Activated naive CD8-positive, alpha-beta T cell treated with anti-CD3 and anti-CD28 coated beads, Interleukin-2, amount 50 U/mL, for 24 hours (primary cell): ENCODE results near the gene MLLT3.

Experiments
- ATAC-seq: fragments of 150-1000 bp; cut with Tn5 transposase; one replicate; pipeline ENCODE4 v1.10.0; 2021
- DNase-seq: peaks from one replicate; pipeline ENCODE4 v3.0.0; 2021
- H3K27ac Mint-ChIP-seq: one replicate; pipeline ENCODE4 v1.8.0; 2021; ENCODE audit warnings: mild to moderate bottlenecking, mixed read lengths
- H3K27me3 Mint-ChIP-seq: one replicate; pipeline ENCODE4 v1.8.0; 2021; ENCODE audit warnings: mixed read lengths
- H3K36me3 Mint-ChIP-seq: one replicate; pipeline ENCODE4 v1.8.0; 2021; ENCODE audit warnings: low read depth, mixed read lengths
- H3K4me1 Mint-ChIP-seq: one replicate; pipeline ENCODE4 v1.8.0; 2021; ENCODE audit warnings: mixed read lengths
- H3K4me3 Mint-ChIP-seq: one replicate; pipeline ENCODE4 v1.8.0; 2021; ENCODE audit warnings: mild to moderate bottlenecking, moderate library complexity, mixed read lengths
- H3K9me3 Mint-ChIP-seq: one replicate; pipeline ENCODE4 v1.8.0; 2021; ENCODE audit warnings: mixed read lengths

Gene MLLT3

GRCh38 chr9:20335668-20336332, 286.5 kb downstream of the MLLT3 start:
- ATAC-seq (peak; percentile 67), DNase-seq (no peak)
- Mint-ChIP-seq H3K9me3 (peaks cover 14% of the 10 kb centered on the region), H3K36me3 (no peaks in the 10 kb centered on the region), H3K4me3 (no peak overlapping the region), H3K4me1 (peaks cover 38% of the 10 kb centered on the region), H3K27ac (no peak overlapping the region), H3K27me3 (no peaks in the 10 kb centered on the region)

DNA sequence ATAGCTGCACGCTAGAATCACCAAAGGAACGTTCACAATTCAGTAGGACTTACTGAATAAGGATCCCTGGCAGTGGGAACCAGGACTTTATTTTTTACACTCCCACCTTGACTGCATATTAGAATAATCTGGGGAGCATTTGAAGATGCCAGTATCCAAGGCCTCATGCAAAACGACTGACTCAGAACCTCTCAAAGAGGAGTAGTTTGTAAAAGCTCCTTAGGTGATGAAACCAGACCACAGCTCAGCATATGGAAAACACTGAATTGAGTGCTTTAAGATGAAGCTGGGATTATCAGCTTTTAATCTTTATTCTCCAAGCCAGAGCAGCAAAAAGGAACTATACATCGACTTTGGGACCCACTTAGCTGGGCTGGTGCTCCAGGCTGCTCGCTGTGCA, 288.3 kb downstream of the MLLT3 start:
- Mint-ChIP-seq H3K27me3 (no peaks in the 10 kb centered on the region), H3K27ac (no peak overlapping the region), H3K36me3 (no peaks in the 10 kb centered on the region), H3K4me1 (peaks cover 29% of the 10 kb centered on the region), H3K4me3 (no peak overlapping the region), H3K9me3 (peaks cover 14% of the 10 kb centered on the region)
- DNase-seq (no peak), ATAC-seq (no peak)

DNA sequence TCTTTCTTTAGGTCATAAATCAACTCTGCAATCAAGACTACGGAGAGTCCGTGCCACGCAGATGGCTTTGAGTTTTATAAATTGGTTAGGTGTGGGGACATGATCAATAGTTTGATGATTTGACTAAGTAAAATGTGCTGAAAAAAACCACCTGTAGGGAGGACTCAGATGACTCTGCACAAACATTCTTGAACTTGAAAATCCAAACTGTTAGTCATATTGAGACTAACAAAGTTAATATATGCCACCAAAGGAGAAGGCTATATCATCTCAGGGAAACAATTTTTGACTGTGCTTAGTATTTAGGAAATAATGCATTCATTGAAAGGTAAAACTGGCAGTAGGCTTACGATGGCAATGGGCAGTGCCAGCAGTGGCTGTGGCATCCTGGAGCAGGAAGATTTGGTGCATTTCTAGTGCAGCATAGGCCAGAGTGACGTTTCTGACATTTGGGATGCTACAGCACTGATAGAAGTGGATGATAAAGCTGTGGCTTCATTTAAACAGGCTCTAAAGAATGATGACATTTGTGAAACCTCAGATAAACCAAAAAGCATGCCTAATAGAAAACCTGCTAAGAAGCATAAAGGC, 291.1 kb downstream of the MLLT3 start:
- Mint-ChIP-seq H3K27ac (no peak overlapping the region), H3K4me3 (no peak overlapping the region), H3K4me1 (peaks cover 28% of the 10 kb centered on the region), H3K27me3 (no peaks in the 10 kb centered on the region), H3K36me3 (no peaks in the 10 kb centered on the region), H3K9me3 (peaks cover 9% of the 10 kb centered on the region)
- DNase-seq: no peak
- ATAC-seq: peak; percentile 63

GRCh38 chr9:20330688-20331087, 291.6 kb downstream of the MLLT3 start:
- Mint-ChIP-seq H3K36me3 (no peaks in the 10 kb centered on the region), H3K4me3 (no peak overlapping the region), H3K27me3 (no peaks in the 10 kb centered on the region), H3K9me3 (peaks cover 9% of the 10 kb centered on the region), H3K27ac (no peak overlapping the region), H3K4me1 (peaks cover 23% of the 10 kb centered on the region)
- ATAC-seq: no peak
- no peak for DNase-seq

DNA sequence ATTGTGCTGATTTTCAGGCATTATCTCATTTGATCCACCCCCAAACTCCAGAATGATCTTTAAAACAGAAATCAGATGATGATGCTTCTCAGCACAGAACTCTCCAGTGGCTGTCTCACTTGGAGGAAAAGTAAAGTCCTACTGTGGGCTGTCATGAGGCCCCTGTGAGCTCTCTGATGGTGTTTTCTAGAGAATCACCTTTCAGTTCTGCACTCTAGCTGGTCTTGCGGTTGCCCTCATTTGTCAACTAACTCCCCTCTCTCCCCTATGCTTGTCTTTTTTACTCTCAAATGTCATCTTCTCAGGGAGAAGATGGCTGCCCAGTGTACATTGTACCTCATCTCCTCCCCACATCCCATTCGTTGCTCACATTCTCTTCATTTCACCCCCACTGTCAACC, 295.8 kb downstream of the MLLT3 start:
- peaks cover 38% of the 10 kb centered on the region for H3K4me1 Mint-ChIP-seq

DNA sequence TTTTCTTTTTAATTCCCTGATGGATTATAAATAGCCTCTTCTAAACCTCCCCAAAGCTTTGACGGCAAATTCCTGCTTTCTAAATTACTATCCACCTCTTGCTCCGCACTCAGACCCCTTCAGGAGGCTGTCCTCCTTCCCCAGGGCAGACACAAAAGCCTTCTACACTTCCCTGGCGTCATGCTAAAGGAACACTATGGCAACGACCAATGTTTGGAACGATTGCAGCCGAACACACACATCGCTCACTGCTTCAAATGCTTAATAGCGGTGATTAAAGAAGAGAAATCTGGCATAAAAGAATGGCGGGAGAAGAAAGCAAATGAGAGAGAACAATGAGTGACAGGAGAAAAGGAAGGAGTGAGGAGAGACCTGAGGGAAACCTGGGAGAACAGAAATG, 297.3 kb downstream of the MLLT3 start:
- Mint-ChIP-seq H3K9me3 (no peaks in the 10 kb centered on the region), H3K27ac (no peak overlapping the region), H3K4me3 (no peak overlapping the region), H3K4me1 (peaks cover 45% of the 10 kb centered on the region), H3K27me3 (no peaks in the 10 kb centered on the region), H3K36me3 (no peaks in the 10 kb centered on the region)
- ATAC-seq: no peak
- no peak for DNase-seq

More for the DNA sequence above, 295.8 kb downstream of the MLLT3 start:
- ATAC-seq (no peak), DNase-seq (no peak)
- Mint-ChIP-seq H3K36me3 (no peaks in the 10 kb centered on the region), H3K4me3 (no peak overlapping the region), H3K27ac (no peak overlapping the region), H3K27me3 (no peaks in the 10 kb centered on the region), H3K9me3 (no peaks in the 10 kb centered on the region)

DNA sequence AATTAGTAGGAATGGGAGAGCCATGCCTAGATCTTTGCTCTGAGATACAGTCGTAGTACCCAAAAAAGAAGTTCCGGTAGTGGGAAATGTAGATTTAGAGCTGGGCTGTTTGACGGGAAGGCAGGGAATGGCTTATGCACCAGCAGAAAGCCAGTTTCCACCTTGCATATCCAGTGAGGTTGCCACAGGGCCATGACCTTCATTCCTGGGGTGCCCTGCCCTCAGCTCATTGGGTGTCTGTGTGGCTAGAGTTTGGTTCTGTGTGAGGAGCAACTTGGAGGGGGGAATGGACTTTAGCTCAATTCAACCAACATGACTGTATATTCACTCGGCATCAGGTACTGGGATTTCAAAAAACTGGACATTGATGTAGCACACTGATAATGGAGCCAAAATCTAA, 300.1 kb downstream of the MLLT3 start:
- Mint-ChIP-seq H3K4me3 (no peak overlapping the region), H3K27ac (no peak overlapping the region), H3K9me3 (no peaks in the 10 kb centered on the region), H3K4me1 (peaks cover 67% of the 10 kb centered on the region), H3K27me3 (no peaks in the 10 kb centered on the region), H3K36me3 (peaks cover 2% of the 10 kb centered on the region)
- ATAC-seq (no peak), DNase-seq (no peak)

- Mint-ChIP-seq H3K4me3 (no peak overlapping the region), H3K36me3 (peaks cover 2% of the 10 kb centered on the region), H3K27me3 (no peaks in the 10 kb centered on the region), H3K4me1 (peaks cover 72% of the 10 kb centered on the region), H3K9me3 (no peaks in the 10 kb centered on the region), H3K27ac (peak overlapping the region; percentile 68)
- ATAC-seq (peak; percentile 44), DNase-seq (peak; percentile 22)
Observed at GRCh38 chr9:20321423-20322082, 300.7 kb downstream of the MLLT3 start.

- Mint-ChIP-seq H3K27ac (peak overlapping the region; percentile 82), H3K36me3 (peaks cover 2% of the 10 kb centered on the region), H3K4me3 (no peak overlapping the region), H3K4me1 (peaks cover 78% of the 10 kb centered on the region), H3K27me3 (no peaks in the 10 kb centered on the region), H3K9me3 (no peaks in the 10 kb centered on the region)
- DNase-seq (no peak), ATAC-seq (no peak)
Observed at GRCh38 chr9:20320921-20321320, 301.4 kb downstream of the MLLT3 start.

- DNase-seq (peak; percentile 27), ATAC-seq (peak; percentile 76)
- H3K27ac Mint-ChIP-seq: peak overlapping the region; percentile 82
- no peaks in the 10 kb centered on the region for H3K27me3 Mint-ChIP-seq
- no peaks in the 10 kb centered on the region for H3K9me3 Mint-ChIP-seq
- peaks cover 89% of the 10 kb centered on the region for H3K4me1 Mint-ChIP-seq
- H3K4me3 Mint-ChIP-seq: peak overlapping the region; percentile 37
- H3K36me3 Mint-ChIP-seq: peaks cover 2% of the 10 kb centered on the region
Observed at GRCh38 chr9:20319641-20320337, 302.5 kb downstream of the MLLT3 start.

DNA sequence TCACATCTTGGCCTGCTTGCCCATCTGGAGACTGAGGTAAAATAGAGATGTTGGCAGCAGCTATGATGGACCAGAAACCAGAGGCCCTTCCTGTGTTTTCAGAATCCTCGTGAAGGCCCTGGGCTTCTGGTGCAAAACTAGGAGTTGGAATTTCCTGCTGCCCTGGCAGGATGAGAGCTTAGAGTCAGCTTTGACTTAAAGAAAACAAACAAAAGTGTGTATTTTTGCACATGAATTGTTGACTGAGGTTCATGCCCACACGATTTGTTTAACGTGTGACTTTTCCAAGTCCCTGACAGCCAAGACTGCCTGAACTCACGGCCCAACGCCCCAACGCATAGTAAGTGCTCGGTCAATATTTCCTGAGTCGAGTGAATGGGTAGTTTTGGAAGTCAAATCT, 303.1 kb downstream of the MLLT3 start:
- H3K4me3 Mint-ChIP-seq: no peak overlapping the region
- ATAC-seq (no peak), DNase-seq (no peak)
- no peaks in the 10 kb centered on the region for H3K9me3 Mint-ChIP-seq
- H3K36me3 Mint-ChIP-seq: peaks cover 2% of the 10 kb centered on the region
- no peaks in the 10 kb centered on the region for H3K27me3 Mint-ChIP-seq
- peaks cover 89% of the 10 kb centered on the region for H3K4me1 Mint-ChIP-seq
- H3K27ac Mint-ChIP-seq: peak overlapping the region; percentile 82

DNA sequence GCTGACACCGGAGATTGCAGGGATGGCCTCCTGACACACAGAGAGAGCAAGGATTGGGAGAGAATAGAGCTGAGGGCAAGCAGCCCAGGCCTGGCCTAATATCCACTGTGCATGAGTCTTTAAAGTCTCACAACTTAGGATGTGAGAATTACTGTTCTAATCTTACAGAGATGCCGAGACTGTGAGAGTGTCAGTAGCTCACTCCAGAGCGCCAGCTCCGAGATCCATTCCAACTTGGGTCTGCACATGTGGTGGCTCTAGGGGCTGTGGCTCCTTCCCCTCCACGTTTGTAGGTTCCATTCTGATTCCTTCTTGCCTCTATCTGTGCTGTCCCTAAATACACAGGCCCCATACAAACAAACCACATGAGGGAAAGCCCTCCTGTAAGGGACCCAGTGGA, 304.6 kb downstream of the MLLT3 start:
- no peak overlapping the region for H3K27ac Mint-ChIP-seq
- DNase-seq: no peak
- peaks cover 2% of the 10 kb centered on the region for H3K36me3 Mint-ChIP-seq
- H3K9me3 Mint-ChIP-seq: no peaks in the 10 kb centered on the region
- ATAC-seq: no peak
- peaks cover 80% of the 10 kb centered on the region for H3K4me1 Mint-ChIP-seq
- no peak overlapping the region for H3K4me3 Mint-ChIP-seq
- no peaks in the 10 kb centered on the region for H3K27me3 Mint-ChIP-seq

- ATAC-seq (no peak), DNase-seq (no peak)
- no peaks in the 10 kb centered on the region for H3K27me3 Mint-ChIP-seq
- no peak overlapping the region for H3K4me3 Mint-ChIP-seq
- H3K27ac Mint-ChIP-seq: peak overlapping the region; percentile 70
- peaks cover 2% of the 10 kb centered on the region for H3K36me3 Mint-ChIP-seq
- no peaks in the 10 kb centered on the region for H3K9me3 Mint-ChIP-seq
- H3K4me1 Mint-ChIP-seq: peaks cover 68% of the 10 kb centered on the region
Observed at GRCh38 chr9:20316372-20316771, 305.9 kb downstream of the MLLT3 start.

GRCh38 chr9:20315677-20316076, 306.6 kb downstream of the MLLT3 start:
- Mint-ChIP-seq H3K27me3 (no peaks in the 10 kb centered on the region), H3K9me3 (no peaks in the 10 kb centered on the region), H3K27ac (peak overlapping the region; percentile 80), H3K4me3 (no peak overlapping the region), H3K4me1 (peaks cover 61% of the 10 kb centered on the region), H3K36me3 (peaks cover 2% of the 10 kb centered on the region)
- peak; percentile 58 for ATAC-seq
- no peak for DNase-seq

- DNase-seq (no peak), ATAC-seq (peak; percentile 21)
- Mint-ChIP-seq H3K27me3 (no peaks in the 10 kb centered on the region), H3K36me3 (peaks cover 2% of the 10 kb centered on the region), H3K4me1 (peaks cover 54% of the 10 kb centered on the region), H3K27ac (peak overlapping the region; percentile 80), H3K4me3 (no peak overlapping the region), H3K9me3 (no peaks in the 10 kb centered on the region)
Observed at GRCh38 chr9:20314981-20315380, 307.3 kb downstream of the MLLT3 start.
